BLaER1 (cell line): Measurements from ENCODE around the gene CSRP2.
A peak's percentile ranks its signal among the peaks of the same experiment; 100 is the strongest.

Experiments
- H3K27ac ChIP-seq: shearing (Covaris generic); formaldehyde crosslinking; 2 replicates; pipeline ENCODE4 v1.8.1; 2022
- H3K27me3 ChIP-seq: shearing (Covaris generic); formaldehyde crosslinking; 2 replicates; pipeline ENCODE4 v1.8.1; 2022
- H3K36me3 ChIP-seq: shearing (Covaris generic); formaldehyde crosslinking; 2 replicates; pipeline ENCODE4 v1.8.1; 2022
- H3K4me1 ChIP-seq: shearing (Covaris generic); formaldehyde crosslinking; 2 replicates; pipeline ENCODE4 v1.8.1; 2022
- H3K4me2 ChIP-seq: shearing (Covaris generic); formaldehyde crosslinking; 2 replicates; pipeline ENCODE4 v1.8.1; 2022
- H3K4me3 ChIP-seq: shearing (Covaris generic); formaldehyde crosslinking; 2 replicates; pipeline ENCODE4 v1.8.1; 2022
- H3K9ac ChIP-seq: shearing (Covaris generic); formaldehyde crosslinking; 2 replicates; pipeline ENCODE4 v1.8.1; 2022
- H3K9me3 ChIP-seq: shearing (Covaris generic); formaldehyde crosslinking; 2 replicates; pipeline ENCODE4 v1.8.1; 2022
- H4K20me1 ChIP-seq: shearing (Covaris generic); formaldehyde crosslinking; 2 replicates; pipeline ENCODE4 v1.8.1; 2022
- Cebpa-rat ChIP-seq: shearing (Covaris generic); IDR thresholded peaks from 2 replicates; pipeline ENCODE4 v1.8.1; 2022

The CSRP2 gene

GRCh38 chr12:76864791-76865400 lies 13.9 kb downstream of the CSRP2 start:
- Histone ChIP-seq H3K9me3 (peaks cover 13% of the 10 kb centered on the region), H3K27me3 (no peaks in the 10 kb centered on the region), H3K36me3 (peaks cover 32% of the 10 kb centered on the region), H3K4me1 (peaks cover 75% of the 10 kb centered on the region), H3K27ac (peak overlapping the region; percentile 95), H3K9ac (peak overlapping the region; percentile 80), H3K4me2 (peak overlapping the region; percentile 92), H3K4me3 (peak overlapping the region; percentile 58), H4K20me1 (no peaks in the 10 kb centered on the region)
- no peak for TF ChIP-seq Cebpa-rat

- H3K36me3 ChIP-seq: peaks cover 28% of the 10 kb centered on the region
- no peaks in the 10 kb centered on the region for H3K27me3 ChIP-seq
- peaks cover 3% of the 10 kb centered on the region for H3K9me3 ChIP-seq
- H4K20me1 ChIP-seq: no peaks in the 10 kb centered on the region
- peak overlapping the region; percentile 95 for H3K27ac ChIP-seq
- peak overlapping the region; percentile 92 for H3K4me2 ChIP-seq
- H3K9ac ChIP-seq: peak overlapping the region; percentile 62
- TF ChIP-seq Cebpa-rat: no peak
- H3K4me3 ChIP-seq: peak overlapping the region; percentile 9
- peaks cover 75% of the 10 kb centered on the region for H3K4me1 ChIP-seq
These were observed 15.0 kb downstream of the CSRP2 start for GRCh38 chr12:76863837-76864236.

- Histone ChIP-seq H3K27ac (peak overlapping the region; percentile 95), H3K4me3 (no peak overlapping the region), H3K4me2 (peak overlapping the region; percentile 92), H3K36me3 (peaks cover 35% of the 10 kb centered on the region), H3K4me1 (peaks cover 69% of the 10 kb centered on the region), H4K20me1 (no peaks in the 10 kb centered on the region), H3K27me3 (no peaks in the 10 kb centered on the region), H3K9me3 (no peaks in the 10 kb centered on the region), H3K9ac (peak overlapping the region; percentile 62; the same call in 1 of the 2 replicates)
- TF ChIP-seq Cebpa-rat: no peak
These were observed 15.7 kb downstream of the CSRP2 start for GRCh38 chr12:76863005-76863670.

DNA sequence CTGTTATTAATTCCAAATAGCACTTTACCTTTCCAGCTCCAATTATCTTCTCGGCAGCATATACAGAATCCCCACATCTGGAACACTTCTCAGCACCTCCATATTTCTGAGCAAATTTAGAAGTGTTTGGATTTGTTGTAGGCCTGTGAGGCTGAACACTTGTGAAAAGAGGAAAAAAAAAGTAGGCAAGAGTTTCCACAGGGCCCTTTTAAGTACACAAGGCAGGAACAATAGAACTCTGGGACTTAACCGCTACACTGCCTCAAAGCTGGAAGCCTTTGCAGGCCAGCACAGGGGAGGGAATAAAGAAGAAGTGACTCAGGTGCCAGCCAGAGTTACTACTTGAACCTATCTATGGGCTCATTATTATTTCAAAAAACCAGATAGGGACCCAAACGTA lies 18.6 kb downstream of the CSRP2 start:
- no peaks in the 10 kb centered on the region for H4K20me1 ChIP-seq
- peak overlapping the region; percentile 2; the same call in 1 of the 2 replicates for H3K9ac ChIP-seq
- no peak overlapping the region for H3K4me3 ChIP-seq
- no peaks in the 10 kb centered on the region for H3K27me3 ChIP-seq
- H3K36me3 ChIP-seq: peaks cover 64% of the 10 kb centered on the region
- H3K4me1 ChIP-seq: peaks cover 45% of the 10 kb centered on the region
- H3K4me2 ChIP-seq: peak overlapping the region; percentile 27
- H3K9me3 ChIP-seq: peaks cover 7% of the 10 kb centered on the region
- TF ChIP-seq Cebpa-rat: no peak
- H3K27ac ChIP-seq: peak overlapping the region; percentile 50

GRCh38 chr12:76859611-76860010 lies 19.2 kb downstream of the CSRP2 start:
- H3K4me3 ChIP-seq: no peak overlapping the region
- H4K20me1 ChIP-seq: no peaks in the 10 kb centered on the region
- TF ChIP-seq Cebpa-rat: no peak
- H3K9ac ChIP-seq: peak overlapping the region; percentile 2; the same call in 1 of the 2 replicates
- H3K9me3 ChIP-seq: peaks cover 7% of the 10 kb centered on the region
- no peaks in the 10 kb centered on the region for H3K27me3 ChIP-seq
- H3K27ac ChIP-seq: peak overlapping the region; percentile 50; the same call in 1 of the 2 replicates
- H3K4me2 ChIP-seq: peak overlapping the region; percentile 27
- peaks cover 39% of the 10 kb centered on the region for H3K4me1 ChIP-seq
- H3K36me3 ChIP-seq: peaks cover 67% of the 10 kb centered on the region

DNA sequence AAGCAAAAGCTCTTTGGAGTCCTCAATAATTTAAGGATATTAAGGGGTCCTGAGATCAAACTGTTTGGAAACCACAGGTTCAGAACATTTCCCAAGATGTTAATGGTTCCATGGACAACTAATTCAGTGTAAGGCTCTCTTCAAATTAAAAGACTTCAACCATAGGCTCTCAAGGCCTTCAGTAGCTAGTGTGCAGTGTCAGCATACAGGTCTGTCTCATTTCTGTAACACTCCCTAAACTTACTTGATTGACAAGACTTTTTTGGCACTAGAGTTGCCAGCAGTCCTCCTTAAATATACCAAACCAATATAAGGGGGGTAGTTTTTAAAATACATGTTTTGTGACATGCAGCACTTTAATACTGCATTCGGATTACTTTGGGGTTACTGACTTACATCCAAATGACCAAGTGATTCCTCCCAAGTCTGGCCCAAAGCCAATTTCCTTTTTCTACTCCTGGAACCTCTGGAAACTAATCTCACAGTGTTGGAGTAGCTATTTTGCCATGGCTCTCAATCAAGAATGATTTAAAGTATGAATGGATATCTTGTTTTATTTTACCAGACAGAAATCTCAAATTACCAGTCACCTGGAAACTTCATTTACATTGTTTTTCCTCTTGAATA lies 22.7 kb downstream of the CSRP2 start:
- no peak overlapping the region for H3K4me3 ChIP-seq
- peaks cover 7% of the 10 kb centered on the region for H3K9me3 ChIP-seq
- TF ChIP-seq Cebpa-rat: no peak
- no peak overlapping the region for H3K9ac ChIP-seq
- no peaks in the 10 kb centered on the region for H3K27me3 ChIP-seq
- H3K4me2 ChIP-seq: no peak overlapping the region
- H3K27ac ChIP-seq: no peak overlapping the region
- peaks cover 21% of the 10 kb centered on the region for H3K4me1 ChIP-seq
- no peaks in the 10 kb centered on the region for H4K20me1 ChIP-seq
- H3K36me3 ChIP-seq: peaks cover 56% of the 10 kb centered on the region

- H3K4me2 ChIP-seq: no peak overlapping the region
- peaks cover 62% of the 10 kb centered on the region for H3K36me3 ChIP-seq
These were observed 23.5 kb downstream of the CSRP2 start for GRCh38 chr12:76855271-76855670.

GRCh38 chr12:76852106-76852505 lies 26.7 kb downstream of the CSRP2 start:
- H3K36me3 ChIP-seq: peaks cover 63% of the 10 kb centered on the region

More at GRCh38 chr12:76855271-76855670, 23.5 kb downstream of the CSRP2 start:
- Histone ChIP-seq H3K9me3 (peaks cover 7% of the 10 kb centered on the region), H3K9ac (no peak overlapping the region), H3K27me3 (no peaks in the 10 kb centered on the region), H3K27ac (no peak overlapping the region), H3K4me1 (peaks cover 16% of the 10 kb centered on the region), H3K4me3 (no peak overlapping the region), H4K20me1 (no peaks in the 10 kb centered on the region)
- TF ChIP-seq Cebpa-rat: no peak

DNA sequence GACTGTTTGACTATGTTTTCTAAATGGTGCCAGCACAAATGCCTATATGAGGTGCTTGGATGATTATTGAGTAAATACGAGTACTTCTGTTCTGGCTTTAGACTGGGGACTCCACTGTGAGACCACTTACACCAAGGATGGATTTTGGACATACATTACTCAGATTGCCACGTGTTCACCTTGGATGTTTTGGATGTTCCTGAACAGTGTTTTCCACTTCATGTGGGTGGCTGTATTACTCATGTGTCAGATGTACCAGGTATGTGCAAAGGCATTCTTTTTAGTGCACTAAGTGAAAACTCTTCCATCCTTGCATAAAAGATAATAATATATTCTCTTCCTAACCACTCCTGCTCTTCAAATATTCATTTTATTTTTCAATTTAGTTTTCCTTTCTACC lies 30.7 kb downstream of the CSRP2 start:
- TF ChIP-seq Cebpa-rat: no peak
- H3K36me3 ChIP-seq: peaks cover 60% of the 10 kb centered on the region
- no peak overlapping the region for H3K27ac ChIP-seq
- H3K4me2 ChIP-seq: no peak overlapping the region
- no peaks in the 10 kb centered on the region for H3K27me3 ChIP-seq
- no peak overlapping the region for H3K4me3 ChIP-seq
- no peaks in the 10 kb centered on the region for H4K20me1 ChIP-seq
- H3K9ac ChIP-seq: no peak overlapping the region
- H3K4me1 ChIP-seq: no peaks in the 10 kb centered on the region
- no peaks in the 10 kb centered on the region for H3K9me3 ChIP-seq

More at GRCh38 chr12:76852106-76852505, 26.7 kb downstream of the CSRP2 start:
- H4K20me1 ChIP-seq: no peaks in the 10 kb centered on the region
- H3K27me3 ChIP-seq: no peaks in the 10 kb centered on the region
- H3K27ac ChIP-seq: no peak overlapping the region
- H3K4me3 ChIP-seq: no peak overlapping the region
- H3K4me2 ChIP-seq: no peak overlapping the region
- H3K9ac ChIP-seq: no peak overlapping the region
- TF ChIP-seq Cebpa-rat: no peak
- peaks cover 6% of the 10 kb centered on the region for H3K9me3 ChIP-seq
- no peaks in the 10 kb centered on the region for H3K4me1 ChIP-seq

DNA sequence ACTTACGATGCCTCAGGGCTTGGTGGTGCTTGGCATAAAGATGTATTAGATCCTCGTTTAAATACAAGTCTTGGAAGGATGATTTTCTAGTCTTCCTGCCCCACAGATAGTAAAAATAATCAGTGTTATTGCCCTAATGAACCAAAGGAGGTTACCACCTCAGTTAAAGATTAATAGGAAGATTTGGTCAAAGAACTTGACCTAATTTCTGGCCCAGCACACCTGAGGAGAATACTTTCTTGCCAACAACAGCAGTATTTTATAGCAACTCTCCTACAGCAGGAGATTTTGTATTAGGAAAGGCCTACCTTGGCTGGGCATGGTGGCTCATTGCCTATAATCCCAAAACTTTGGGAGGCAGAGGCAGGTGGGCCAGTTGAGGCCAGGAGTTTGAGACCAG lies 31.6 kb downstream of the CSRP2 start:
- Histone ChIP-seq H3K27ac (no peak overlapping the region), H3K9me3 (no peaks in the 10 kb centered on the region), H3K4me2 (no peak overlapping the region), H3K4me3 (no peak overlapping the region), H3K36me3 (peaks cover 65% of the 10 kb centered on the region), H3K27me3 (no peaks in the 10 kb centered on the region), H3K9ac (no peak overlapping the region), H3K4me1 (no peaks in the 10 kb centered on the region), H4K20me1 (no peaks in the 10 kb centered on the region)
- TF ChIP-seq Cebpa-rat: no peak
